Upper lobe of left lung (tissue), 4 donors: ENCODE data around the gene EPB41L1.

Experiments used
- POLR2A ChIP-seq, 4 donors: fragments of 450-650 bp; IDR thresholded peaks; one replicate each; pipeline ENCODE4 v1.5.1; 2016 to 2017; ENCODE audit warnings: antibody characterized with exemption in 4 of 4, mild to moderate bottlenecking in 2 of 4
- TF ChIP-seq, protein P1 (sequence below), 6 experiments: fragments of 450-650 bp in 4 of 6; fragments of 200-600 bp in 2 of 6; sonication (generic) in 2 of 6; IDR thresholded peaks; one replicate each; pipeline ENCODE4 v1.5.1; 2016 to 2019; ENCODE audit warnings: antibody characterized with exemption in 6 of 6

DNA sequence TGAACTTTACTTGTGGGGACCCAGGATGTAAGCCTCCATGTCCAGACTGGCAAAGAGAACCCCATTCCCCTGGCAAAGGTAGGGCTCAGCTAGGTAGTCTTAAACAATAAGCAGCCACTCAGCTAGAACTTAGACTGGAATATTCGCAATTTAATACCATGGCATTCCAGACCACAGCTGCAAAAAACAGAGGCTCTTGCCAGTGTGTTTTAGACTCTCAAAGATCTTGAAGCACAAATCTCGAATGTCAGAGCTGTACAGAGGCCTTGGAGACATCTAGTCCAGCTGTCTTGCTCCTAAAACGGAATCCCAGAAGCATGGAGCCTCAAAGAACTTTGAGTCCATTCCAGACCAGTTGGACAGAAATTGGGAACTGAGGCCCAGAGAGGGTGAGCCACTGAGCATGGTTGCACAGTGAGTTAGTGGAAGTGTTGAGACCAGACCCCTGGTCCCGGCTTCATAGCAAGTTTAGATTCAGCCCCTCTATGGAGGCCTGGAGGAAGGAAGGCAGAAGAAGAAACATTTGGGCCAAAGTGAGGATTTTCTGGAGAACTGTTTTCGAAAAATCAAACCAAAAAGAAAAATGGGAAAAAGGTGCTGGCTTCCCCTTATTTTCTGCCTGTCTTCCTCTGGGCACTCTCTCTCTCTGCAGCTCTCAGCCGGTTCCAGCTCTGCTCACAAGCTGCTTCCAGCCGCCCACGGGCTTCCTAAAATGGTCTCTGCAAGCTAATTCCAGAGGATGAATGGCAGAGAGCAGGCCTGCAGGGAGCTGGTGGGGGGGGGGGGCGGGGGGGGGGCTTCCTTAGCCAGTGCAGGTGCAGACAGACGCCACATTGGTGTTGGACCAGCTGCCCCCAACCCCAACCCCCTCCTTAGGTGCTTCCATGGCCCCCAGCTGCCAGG, 114.2 kb downstream of the EPB41L1 start:
- no peak for TF ChIP-seq POLR2A (IDR thresholded peaks at IDR 0.05)
- TF ChIP-seq, protein P1, sequence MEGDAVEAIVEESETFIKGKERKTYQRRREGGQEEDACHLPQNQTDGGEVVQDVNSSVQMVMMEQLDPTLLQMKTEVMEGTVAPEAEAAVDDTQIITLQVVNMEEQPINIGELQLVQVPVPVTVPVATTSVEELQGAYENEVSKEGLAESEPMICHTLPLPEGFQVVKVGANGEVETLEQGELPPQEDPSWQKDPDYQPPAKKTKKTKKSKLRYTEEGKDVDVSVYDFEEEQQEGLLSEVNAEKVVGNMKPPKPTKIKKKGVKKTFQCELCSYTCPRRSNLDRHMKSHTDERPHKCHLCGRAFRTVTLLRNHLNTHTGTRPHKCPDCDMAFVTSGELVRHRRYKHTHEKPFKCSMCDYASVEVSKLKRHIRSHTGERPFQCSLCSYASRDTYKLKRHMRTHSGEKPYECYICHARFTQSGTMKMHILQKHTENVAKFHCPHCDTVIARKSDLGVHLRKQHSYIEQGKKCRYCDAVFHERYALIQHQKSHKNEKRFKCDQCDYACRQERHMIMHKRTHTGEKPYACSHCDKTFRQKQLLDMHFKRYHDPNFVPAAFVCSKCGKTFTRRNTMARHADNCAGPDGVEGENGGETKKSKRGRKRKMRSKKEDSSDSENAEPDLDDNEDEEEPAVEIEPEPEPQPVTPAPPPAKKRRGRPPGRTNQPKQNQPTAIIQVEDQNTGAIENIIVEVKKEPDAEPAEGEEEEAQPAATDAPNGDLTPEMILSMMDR (IDR thresholded peaks at IDR 0.05): no peak
